ENCODE data around the gene FAM227B. TPM values are rescaled to one million over a fixed set of nuclear protein-coding genes. Genes with fewer than 3 reads are reported as not detected.
"Not testable (repeated sequence)": the region's sequence is repeated elsewhere in the genome, so short reads cannot be mapped to it uniquely, and the experiment has no call there.

The FAM227B gene
- polyA plus RNA-seq, 1 experiment: 5.0 TPM

DNA sequence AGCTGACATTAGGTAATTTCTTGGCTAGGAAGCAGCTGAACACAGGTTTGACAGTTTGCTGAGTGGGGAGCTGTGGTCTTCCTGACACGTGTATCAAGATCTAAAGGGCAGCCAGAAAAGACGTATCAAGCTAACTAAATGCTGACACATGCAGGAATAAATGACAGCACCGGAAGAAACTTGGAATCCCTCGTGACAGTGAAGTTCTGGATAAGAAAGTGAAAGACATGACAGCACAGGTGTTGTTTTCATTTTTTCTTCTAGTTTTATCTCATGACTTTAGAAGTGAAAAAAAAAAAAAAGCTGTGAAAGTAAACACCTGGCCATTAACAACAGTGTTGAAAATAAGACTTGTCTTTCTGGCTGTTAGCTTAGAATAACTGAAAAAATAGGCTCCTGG, 148.9 kb downstream of the FAM227B start:
- TF ChIP-seq, protein P1, sequence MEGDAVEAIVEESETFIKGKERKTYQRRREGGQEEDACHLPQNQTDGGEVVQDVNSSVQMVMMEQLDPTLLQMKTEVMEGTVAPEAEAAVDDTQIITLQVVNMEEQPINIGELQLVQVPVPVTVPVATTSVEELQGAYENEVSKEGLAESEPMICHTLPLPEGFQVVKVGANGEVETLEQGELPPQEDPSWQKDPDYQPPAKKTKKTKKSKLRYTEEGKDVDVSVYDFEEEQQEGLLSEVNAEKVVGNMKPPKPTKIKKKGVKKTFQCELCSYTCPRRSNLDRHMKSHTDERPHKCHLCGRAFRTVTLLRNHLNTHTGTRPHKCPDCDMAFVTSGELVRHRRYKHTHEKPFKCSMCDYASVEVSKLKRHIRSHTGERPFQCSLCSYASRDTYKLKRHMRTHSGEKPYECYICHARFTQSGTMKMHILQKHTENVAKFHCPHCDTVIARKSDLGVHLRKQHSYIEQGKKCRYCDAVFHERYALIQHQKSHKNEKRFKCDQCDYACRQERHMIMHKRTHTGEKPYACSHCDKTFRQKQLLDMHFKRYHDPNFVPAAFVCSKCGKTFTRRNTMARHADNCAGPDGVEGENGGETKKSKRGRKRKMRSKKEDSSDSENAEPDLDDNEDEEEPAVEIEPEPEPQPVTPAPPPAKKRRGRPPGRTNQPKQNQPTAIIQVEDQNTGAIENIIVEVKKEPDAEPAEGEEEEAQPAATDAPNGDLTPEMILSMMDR (IDR thresholded peaks at IDR 0.05; ENCODE audit: insufficient read depth, low read depth, low read length): no peak
- Histone ChIP-seq H3K4me3 (ENCODE audit: low read depth, low read length) (no peak overlapping the region), H3K27me3 (ENCODE audit: control insufficient read depth, insufficient read depth, low read length) (no peaks in the 10 kb centered on the region), H3K36me3 (ENCODE audit: control insufficient read depth, insufficient read depth, low read length) (no peaks in the 10 kb centered on the region)
- POLR2A ChIA-PET: interaction anchor here (0.6 kb wide), 1 partner anchor 11 kb away, joined by 4 read pairs; no protein-coding TSS in a partner anchor
- CTCF ChIA-PET: interaction anchor here (0.6 to 1.6 kb wide), 7 partner anchors 19 to 384 kb away, joined by 3 to 5 read pairs (median 3); partner anchors contain the start of genes DTWD1 and FAM227B
- no peak for DNase-seq (ENCODE audit: low read depth)

DNA sequence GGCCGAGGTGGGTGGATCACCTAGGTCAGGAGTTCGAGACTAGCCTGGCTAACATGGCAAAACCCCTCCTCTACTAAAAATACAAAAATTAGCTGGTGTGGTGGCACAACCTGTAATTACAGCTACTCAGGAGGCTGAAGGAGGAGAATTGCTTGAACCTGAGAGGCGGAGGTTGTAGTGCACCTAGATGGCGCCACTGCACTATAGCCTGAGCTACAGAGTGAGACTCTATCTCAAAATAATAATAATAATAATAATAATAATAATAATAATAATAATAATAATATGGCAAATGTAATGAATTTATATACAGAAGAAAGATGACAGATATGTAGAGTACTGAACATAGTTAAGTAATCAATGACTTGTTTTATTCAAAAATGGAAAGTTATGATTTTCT, 149.4 kb downstream of the FAM227B start:
- DNase-seq (ENCODE audit: low read depth); H3K36me3 ChIP-seq (ENCODE audit: control insufficient read depth, insufficient read depth, low read length); POLR2A ChIA-PET; H3K27me3 ChIP-seq (ENCODE audit: control insufficient read depth, insufficient read depth, low read length); H3K4me3 ChIP-seq (ENCODE audit: low read depth, low read length): not testable (repeated sequence)
- CTCF ChIA-PET: interaction anchor here (1.0 to 1.6 kb wide), 4 partner anchors 20 to 384 kb away, joined by 3 to 5 read pairs (median 3); no protein-coding TSS in a partner anchor

DNA sequence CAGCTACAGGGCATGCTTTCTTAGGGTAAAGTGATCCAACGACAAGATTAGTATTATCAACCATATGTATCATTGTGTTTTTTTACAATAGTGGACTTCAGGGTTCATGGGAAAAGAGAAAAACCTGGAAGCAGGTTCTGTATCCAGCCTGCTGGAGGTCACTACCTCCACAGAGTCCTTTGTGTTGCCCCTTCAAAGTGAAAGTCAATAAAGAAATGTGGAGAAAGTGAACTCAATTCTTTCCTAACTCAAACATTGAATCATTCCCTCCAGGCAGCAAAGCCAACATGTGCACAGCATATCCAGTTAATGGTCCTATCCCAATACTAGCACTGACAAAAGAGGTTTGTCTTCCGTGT, 152.2 kb downstream of the FAM227B start:
- ChIA-PET POLR2A (no interaction called here), CTCF (no interaction called here)
- Histone ChIP-seq H3K27me3 (ENCODE audit: control insufficient read depth, insufficient read depth, low read length) (no peaks in the 10 kb centered on the region), H3K4me3 (ENCODE audit: low read depth, low read length) (no peak overlapping the region), H3K36me3 (ENCODE audit: control insufficient read depth, insufficient read depth, low read length) (no peaks in the 10 kb centered on the region)
- DNase-seq (ENCODE audit: low read depth): peak; percentile 32
- TF ChIP-seq, protein P1 (IDR thresholded peaks at IDR 0.05; ENCODE audit: insufficient read depth, low read depth, low read length): no peak

DNA sequence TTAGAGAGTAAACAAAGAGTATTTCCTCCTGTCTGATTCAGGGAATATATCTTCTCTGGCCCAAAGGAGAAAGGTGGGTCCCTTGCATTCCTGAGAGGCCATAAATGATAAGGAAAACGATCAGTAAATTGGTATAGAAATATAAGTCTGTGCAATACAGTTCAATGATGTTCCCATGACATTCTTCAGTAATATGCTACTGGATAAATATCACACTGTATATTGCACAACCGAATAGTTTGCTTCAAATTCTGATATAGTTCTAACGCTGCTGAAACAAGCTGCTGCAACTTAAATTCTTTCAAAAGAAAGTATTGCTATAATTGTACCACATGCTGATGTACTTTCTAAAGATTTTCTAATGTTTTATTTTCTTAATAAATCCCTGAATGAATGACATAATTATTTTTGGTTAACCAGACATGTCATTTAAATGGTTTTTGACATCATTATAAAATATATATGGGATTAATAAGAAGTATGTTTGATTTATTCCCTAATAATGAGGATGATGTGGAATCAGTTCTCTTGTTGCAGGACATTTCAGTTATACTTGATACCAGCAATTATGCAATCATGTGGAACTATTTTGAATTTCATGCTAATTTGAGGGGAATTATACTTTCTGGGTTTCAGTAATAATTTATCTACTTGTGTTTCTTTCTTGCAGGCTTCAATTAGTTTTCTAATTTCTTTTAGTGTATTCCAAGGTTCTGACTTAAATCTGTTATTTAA, 152.7 kb downstream of the FAM227B start:
- DNase-seq (ENCODE audit: low read depth): no peak
- TF ChIP-seq, protein P1 (IDR thresholded peaks at IDR 0.05; ENCODE audit: insufficient read depth, low read depth, low read length): no peak
- ChIA-PET POLR2A (no interaction called here), CTCF (no interaction called here)
- Histone ChIP-seq H3K4me3 (ENCODE audit: low read depth, low read length) (no peak overlapping the region), H3K27me3 (ENCODE audit: control insufficient read depth, insufficient read depth, low read length) (no peaks in the 10 kb centered on the region), H3K36me3 (ENCODE audit: control insufficient read depth, insufficient read depth, low read length) (no peaks in the 10 kb centered on the region)

DNA sequence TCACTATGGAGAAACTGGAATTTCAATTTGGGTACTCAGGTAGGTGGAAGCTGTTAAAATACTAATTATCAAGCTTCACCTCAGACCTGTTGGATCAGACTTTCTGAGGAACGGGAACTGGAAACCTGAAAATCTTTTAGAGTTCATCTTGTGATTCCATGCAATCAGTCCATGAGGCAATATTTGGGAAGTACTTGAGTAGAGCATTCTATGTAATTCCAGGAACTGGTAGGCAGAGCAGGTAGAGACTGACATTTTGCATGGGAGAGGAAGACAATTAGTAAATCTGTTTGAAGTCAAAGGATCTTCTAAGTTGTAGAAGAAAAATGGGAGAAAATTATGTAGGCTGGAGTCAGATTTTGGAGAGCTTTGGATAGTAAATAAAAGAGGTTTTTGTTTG, 154.5 kb downstream of the FAM227B start:
- no peak for DNase-seq (ENCODE audit: low read depth)
- no peaks in the 10 kb centered on the region for H3K36me3 ChIP-seq (ENCODE audit: control insufficient read depth, insufficient read depth, low read length)
- H3K4me3 ChIP-seq (ENCODE audit: low read depth, low read length): no peak overlapping the region
- TF ChIP-seq, protein P1 (IDR thresholded peaks at IDR 0.05; ENCODE audit: insufficient read depth, low read depth, low read length): no peak
- no peaks in the 10 kb centered on the region for H3K27me3 ChIP-seq (ENCODE audit: control insufficient read depth, insufficient read depth, low read length)
- CTCF ChIA-PET: no interaction called here
- POLR2A ChIA-PET: no interaction called here

DNA sequence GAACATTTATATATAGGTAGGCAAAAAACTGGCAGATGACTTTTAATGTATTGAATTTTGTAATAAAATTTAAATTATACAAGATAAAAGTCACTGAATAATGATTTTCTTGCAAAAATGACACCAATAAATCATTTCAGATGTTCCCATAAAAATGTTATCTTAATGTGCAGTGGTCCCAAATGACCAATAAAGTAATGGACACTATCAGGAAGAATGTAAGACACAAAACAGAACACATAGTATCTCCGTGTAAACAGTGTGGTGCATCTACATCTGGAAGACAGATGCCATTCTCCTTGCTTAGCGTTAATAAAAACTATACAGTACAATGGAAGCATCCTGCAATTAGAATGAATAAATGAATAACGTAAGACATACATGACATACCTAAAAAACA, 156.1 kb downstream of the FAM227B start:
- no peak for DNase-seq (ENCODE audit: low read depth)
- TF ChIP-seq, protein P1 (IDR thresholded peaks at IDR 0.05; ENCODE audit: insufficient read depth, low read depth, low read length): no peak
- Histone ChIP-seq H3K36me3 (ENCODE audit: control insufficient read depth, insufficient read depth, low read length) (no peaks in the 10 kb centered on the region), H3K27me3 (ENCODE audit: control insufficient read depth, insufficient read depth, low read length) (no peaks in the 10 kb centered on the region), H3K4me3 (ENCODE audit: low read depth, low read length) (no peak overlapping the region)
- ChIA-PET CTCF (no interaction called here), POLR2A (no interaction called here)

Data from BJ (cell line).